GM19023 (cell line): ENCODE measurements around the gene JAG2.
"Not testable (repeated sequence)": the region's sequence is repeated elsewhere in the genome, so short reads cannot be mapped to it uniquely, and the experiment has no call there.

Experiments used
- ATAC-seq: cut with Tn5 transposase; IDR thresholded peaks from one replicate; pipeline ENCODE4 v1.9.1; 2021; ENCODE audit warnings: mild to moderate bottlenecking, moderate library complexity; ENCODE audit not compliant: unreplicated experiment

The JAG2 gene

DNA sequence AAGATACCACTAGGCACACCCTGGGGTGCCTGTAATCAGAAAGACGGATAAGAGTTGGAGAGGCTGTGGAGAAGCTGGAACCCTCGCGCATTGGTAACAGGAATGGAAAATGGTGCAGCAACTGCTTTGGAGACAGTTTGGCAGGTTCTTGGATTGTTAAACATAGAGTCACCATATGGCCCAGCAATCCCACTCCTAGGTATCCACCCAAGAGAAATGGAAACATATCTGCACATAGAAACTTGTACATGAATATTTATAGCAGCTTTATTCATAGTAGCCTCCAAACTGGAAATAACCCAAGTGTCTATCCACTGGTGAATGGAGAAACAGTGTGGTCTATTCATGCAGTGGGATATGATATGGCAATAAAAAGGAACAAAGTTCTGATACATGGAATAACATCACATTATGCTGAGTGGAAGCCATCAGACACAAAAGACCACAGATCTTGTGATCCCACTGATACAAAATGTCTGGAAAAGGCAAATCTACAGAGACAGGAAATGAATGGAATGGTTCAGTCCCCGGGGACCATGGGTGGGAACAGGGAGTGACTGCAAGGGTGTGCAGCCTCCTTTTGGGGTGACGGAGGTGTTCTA lies 45.4 kb downstream of the JAG2 start:
- no peak for ATAC-seq

- no peak for ATAC-seq
These were observed 48.5 kb downstream of the JAG2 start for GRCh38 chr14:105120056-105120455.

- ATAC-seq, result no peak
These were observed 49.1 kb downstream of the JAG2 start for GRCh38 chr14:105119408-105120025.

- ATAC-seq, result no peak
These were observed 49.7 kb downstream of the JAG2 start for GRCh38 chr14:105118646-105119407.

- ATAC-seq, result no peak
These were observed 50.7 kb downstream of the JAG2 start for GRCh38 chr14:105117710-105118385.

- no peak for ATAC-seq
These were observed 51.3 kb downstream of the JAG2 start for GRCh38 chr14:105117257-105117646.

DNA sequence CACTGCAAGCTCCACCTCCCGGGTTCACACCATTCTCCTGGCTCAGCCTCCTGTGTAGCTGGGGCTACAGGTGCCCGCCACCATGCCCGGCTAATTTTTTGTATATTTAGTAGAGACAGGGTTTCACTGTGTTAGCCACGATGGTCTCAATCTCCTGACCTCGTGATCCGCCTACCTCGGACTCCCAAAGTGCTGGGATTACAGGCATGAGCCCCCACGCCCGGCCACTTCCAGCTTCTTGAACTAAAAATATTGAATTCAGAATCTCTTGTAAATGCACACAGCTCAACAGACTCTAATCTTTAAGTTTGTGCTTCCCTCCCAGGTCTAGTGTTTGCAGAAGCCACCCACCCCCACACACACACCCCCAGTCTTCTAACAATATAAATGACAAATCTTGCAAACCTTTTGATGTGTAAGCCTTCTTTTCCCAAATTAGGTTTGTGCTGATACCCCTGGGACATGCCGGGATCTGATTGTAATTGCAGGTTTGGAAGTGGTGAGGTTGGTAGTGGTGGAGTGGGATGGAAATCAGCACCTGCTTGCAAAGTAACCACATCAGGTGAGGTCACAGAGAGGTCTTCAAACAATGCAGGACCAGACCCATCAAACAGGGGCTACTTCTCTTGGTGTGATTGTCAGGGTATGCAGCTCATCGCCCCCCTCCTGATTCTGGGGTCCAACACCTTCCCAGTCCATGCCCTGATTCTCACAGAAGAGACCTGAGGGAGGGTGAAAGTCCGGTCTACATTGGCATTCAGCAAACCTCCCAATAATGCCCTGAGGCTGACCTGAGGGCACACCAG lies 51.9 kb downstream of the JAG2 start:
- ATAC-seq, result no peak

- ATAC-seq, result not testable (repeated sequence)
These were observed 59.3 kb downstream of the JAG2 start for GRCh38 chr14:105109243-105109642.

- ATAC-seq, result no peak
These were observed 60.1 kb downstream of the JAG2 start for GRCh38 chr14:105108516-105108864.

GRCh38 chr14:105107781-105108515 lies 60.6 kb downstream of the JAG2 start:
- ATAC-seq, result no peak

DNA sequence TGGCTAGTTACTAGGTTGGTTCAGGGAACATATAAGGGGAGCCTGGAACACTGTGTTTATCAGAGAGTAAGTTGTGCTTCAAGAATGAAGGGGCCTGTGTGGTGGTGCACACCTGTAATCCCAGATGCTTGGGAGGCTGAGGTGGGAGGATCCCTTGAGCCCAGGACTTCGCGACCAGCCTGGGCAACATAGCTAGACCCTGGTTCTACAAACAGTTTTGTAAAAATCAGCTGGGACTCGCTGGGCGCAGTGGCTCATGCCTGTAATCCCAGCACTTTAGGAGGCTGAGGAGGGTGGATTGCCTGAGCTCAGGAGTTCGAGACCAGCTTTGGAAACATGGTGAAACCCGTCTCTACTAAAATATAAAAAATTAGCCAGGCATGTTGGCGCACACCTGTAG lies 61.2 kb downstream of the JAG2 start:
- no peak for ATAC-seq

GRCh38 chr14:105105158-105105557 lies 63.4 kb downstream of the JAG2 start:
- no peak for ATAC-seq

DNA sequence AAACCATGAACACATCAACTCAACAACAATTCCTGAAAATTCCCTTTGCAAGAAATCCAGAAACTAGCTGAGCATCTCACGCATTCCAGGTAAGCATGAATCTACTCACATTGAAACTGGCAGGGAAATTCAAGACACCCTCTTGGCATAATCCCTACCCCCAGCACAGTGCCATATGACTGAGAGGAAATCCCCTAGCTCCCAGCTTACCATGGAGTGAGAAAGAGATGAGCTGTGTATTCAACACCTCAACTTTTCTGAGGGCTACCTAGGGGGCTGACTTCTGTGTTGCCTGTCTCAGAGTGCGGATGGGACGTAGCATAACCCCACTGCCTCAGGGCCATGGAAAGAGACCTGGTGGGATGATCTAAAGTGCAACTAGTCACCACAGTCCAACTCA lies 65.7 kb downstream of the JAG2 start:
- no peak for ATAC-seq

GRCh38 chr14:105102361-105102870 lies 66.2 kb downstream of the JAG2 start:
- no peak for ATAC-seq

DNA sequence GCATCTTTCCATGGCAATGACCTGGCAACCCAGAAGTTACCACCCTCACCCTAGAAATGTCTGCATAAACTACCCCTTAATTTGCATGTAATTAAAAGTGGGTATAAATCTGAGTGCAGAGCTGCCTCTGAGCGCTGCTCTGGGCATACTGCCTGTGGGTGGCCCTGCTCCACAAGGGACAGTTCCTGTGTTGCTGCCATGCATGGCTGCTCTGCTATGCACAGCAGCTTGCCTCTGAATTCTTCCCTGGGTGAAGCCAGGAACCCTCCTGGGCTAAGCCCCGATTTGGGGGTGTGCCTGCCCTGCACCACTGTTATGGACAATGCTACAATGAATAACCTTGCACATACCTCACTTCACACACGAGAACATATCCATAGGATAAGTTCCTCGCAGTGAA lies 67.7 kb downstream of the JAG2 start:
- no peak for ATAC-seq

- ATAC-seq, result no peak
These were observed 68.8 kb downstream of the JAG2 start for GRCh38 chr14:105099778-105100177.

GRCh38 chr14:105098316-105098715 lies 70.3 kb downstream of the JAG2 start:
- ATAC-seq, result no peak

DNA sequence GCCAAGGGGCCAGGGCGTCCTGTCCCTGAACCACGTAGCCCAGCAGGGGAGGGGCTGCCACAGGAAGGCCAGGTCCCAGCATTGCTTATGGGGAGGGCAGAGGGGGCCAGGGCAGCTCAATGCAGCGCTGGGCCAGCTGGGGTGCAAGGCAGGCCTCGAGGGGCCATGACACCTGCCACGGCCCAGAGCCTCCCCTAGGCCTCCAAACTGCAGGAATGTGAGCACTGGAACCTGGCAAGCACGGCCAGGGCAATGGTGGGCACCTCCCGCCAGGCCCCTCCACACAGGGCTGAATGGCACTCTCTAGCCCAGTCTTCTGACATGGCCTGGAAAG lies 70.8 kb downstream of the JAG2 start:
- ATAC-seq, result no peak

- no peak for ATAC-seq
These were observed 72.2 kb downstream of the JAG2 start for GRCh38 chr14:105096206-105096875.
